ENCODE measurements around the gene LAMTOR1.
A peak's percentile ranks its signal among the peaks of the same experiment; 100 is the strongest.

Gene LAMTOR1

GRCh38 chr11:72105888-72106287 is 2.8 kb upstream of the LAMTOR1 start, which contains the start of gene TOMT:
Gene TOMT, plus strand, starts transcription at chr11:72105924. Its CDS starts 28 bp downstream, at chr11:72105952.
- no peak for TF ChIP-seq ZNF274 (IDR thresholded peaks at IDR 0.05; ENCODE audit: low read depth, low read length)
- no peak within 1 kb of the TSS for H3K4me3 ChIP-seq (ENCODE audit: low read length)

- no peak for TF ChIP-seq ZNF274 (IDR thresholded peaks at IDR 0.05; ENCODE audit: low read depth, low read length)
Measured at GRCh38 chr11:72103754-72104167, 664 bp upstream of the LAMTOR1 start.

GRCh38 chr11:72102631-72102945 is 509 bp downstream of the LAMTOR1 start:
- no peak for TF ChIP-seq ZNF274 (IDR thresholded peaks at IDR 0.05; ENCODE audit: low read depth, low read length)
- H3K4me3 ChIP-seq (ENCODE audit: low read length): peak overlapping the region; percentile 91

More at GRCh38 chr11:72103754-72104167, 664 bp upstream of the LAMTOR1 start:
- peak overlapping the region; percentile 58; the same call in 1 of the 2 replicates for H3K4me3 ChIP-seq (ENCODE audit: low read length)

GRCh38 chr11:72102162-72102561 is 935 bp downstream of the LAMTOR1 start:
- peak overlapping the region; percentile 91 for H3K4me3 ChIP-seq (ENCODE audit: low read length)
- TF ChIP-seq ZNF274 (IDR thresholded peaks at IDR 0.05; ENCODE audit: low read depth, low read length): no peak

- TF ChIP-seq ZNF274 (IDR thresholded peaks at IDR 0.05; ENCODE audit: low read depth, low read length): no peak
- no peak overlapping the region for H3K4me3 ChIP-seq (ENCODE audit: low read length)
Measured at GRCh38 chr11:72100462-72100861, 2.6 kb downstream of the LAMTOR1 start.

GRCh38 chr11:72100009-72100408 is 3.1 kb downstream of the LAMTOR1 start:
- no peak for TF ChIP-seq ZNF274 (IDR thresholded peaks at IDR 0.05; ENCODE audit: low read depth, low read length)
- no peak overlapping the region for H3K4me3 ChIP-seq (ENCODE audit: low read length)

GRCh38 chr11:72098741-72099140 is 4.4 kb downstream of the LAMTOR1 start:
- TF ChIP-seq ZNF274 (IDR thresholded peaks at IDR 0.05; ENCODE audit: low read depth, low read length): no peak
- H3K4me3 ChIP-seq (ENCODE audit: low read length): no peak overlapping the region

- TF ChIP-seq ZNF274 (IDR thresholded peaks at IDR 0.05; ENCODE audit: low read depth, low read length): no peak
- no peak overlapping the region for H3K4me3 ChIP-seq (ENCODE audit: low read length)
Measured at GRCh38 chr11:72091292-72091691, 11.8 kb downstream of the LAMTOR1 start.

- no peak for TF ChIP-seq ZNF274 (IDR thresholded peaks at IDR 0.05; ENCODE audit: low read depth, low read length)
- no peak overlapping the region for H3K4me3 ChIP-seq (ENCODE audit: low read length)
Measured at GRCh38 chr11:72088076-72088808, 14.9 kb downstream of the LAMTOR1 start.

- H3K4me3 ChIP-seq (ENCODE audit: low read length): no peak overlapping the region
- TF ChIP-seq ZNF274 (IDR thresholded peaks at IDR 0.05; ENCODE audit: low read depth, low read length): no peak
Measured at GRCh38 chr11:72085621-72086351, 17.3 kb downstream of the LAMTOR1 start.

- no peak overlapping the region for H3K4me3 ChIP-seq (ENCODE audit: low read length)
Measured at GRCh38 chr11:72084965-72085364, 18.1 kb downstream of the LAMTOR1 start.

GRCh38 chr11:72084076-72084475 is 19.0 kb downstream of the LAMTOR1 start:
- TF ChIP-seq ZNF274 (IDR thresholded peaks at IDR 0.05; ENCODE audit: low read depth, low read length): no peak
- no peak overlapping the region for H3K4me3 ChIP-seq (ENCODE audit: low read length)

More at GRCh38 chr11:72084965-72085364, 18.1 kb downstream of the LAMTOR1 start:
- TF ChIP-seq ZNF274 (IDR thresholded peaks at IDR 0.05; ENCODE audit: low read depth, low read length): no peak

- TF ChIP-seq ZNF274 (IDR thresholded peaks at IDR 0.05; ENCODE audit: low read depth, low read length): no peak
- H3K4me3 ChIP-seq (ENCODE audit: low read length): no peak overlapping the region
Measured at GRCh38 chr11:72083414-72083813, 19.7 kb downstream of the LAMTOR1 start.

- H3K4me3 ChIP-seq (ENCODE audit: low read length): no peak overlapping the region
- no peak for TF ChIP-seq ZNF274 (IDR thresholded peaks at IDR 0.05; ENCODE audit: low read depth, low read length)
Measured at GRCh38 chr11:72081821-72082453, 21.2 kb downstream of the LAMTOR1 start.
